ENCODE results near the gene IRF1. TPM values are rescaled to one million over a fixed set of nuclear protein-coding genes. Genes with fewer than 3 reads are reported as not detected.

The IRF1 gene
- total and polyA plus RNA-seq, 2 of the 8 experiments (the other 6 are each of a cell fraction or from before 2014, with no cell fraction given) = 4.0 to 8.5 TPM

GRCh38 chr5:132484391-132484725, 6.2 kb downstream of the IRF1 start:
- POLR2A ChIA-PET (ENCODE audit: partially characterized antibody) = interaction anchor here (1.0 to 2.0 kb wide), 3 partner anchors 12 to 20 kb away, joined by 4 to 11 read pairs (median 4); no protein-coding TSS in a partner anchor
- no peak overlapping the region for H2AK5ac ChIP-seq (ENCODE audit: low read depth, low read length)

More at GRCh38 chr5:132484391-132484725, 6.2 kb downstream of the IRF1 start:
- Histone ChIP-seq H3K4me1 (replicated peaks in 1 of 4; ENCODE audit: control insufficient read depth in 3 of 4, insufficient read depth in 4 of 4, low read length in 3 of 4) (peaks cover 0 to 3% (median under 1%) of the 10 kb centered on the region in 4 experiments; a peak in 2 of 7 replicates), H2BK15ac (ENCODE audit: low read length) (no peak overlapping the region), H3K27me3 (replicated peaks in 1 of 4; ENCODE audit: control insufficient read depth in 3 of 4, extremely low read depth in 1 of 4, insufficient read depth in 3 of 4, low read length in 3 of 4) (peaks cover 0 to 1% (median under 1%) of the 10 kb centered on the region in 4 experiments; a peak in 1 of 7 replicates), H3K56ac (replicated peaks; ENCODE audit: insufficient read length, low read depth, low read length) (no peak overlapping the region), H3K23ac (ENCODE audit: insufficient read length) (no peak overlapping the region), H3K4me3 (ENCODE audit: extremely low read depth in 1 of 4, insufficient read depth in 2 of 4, low read depth in 3 of 4, low read length in 4 of 4) (no peak overlapping the region), H2BK120ac (replicated peaks; ENCODE audit: low read depth, low read length) (no peak overlapping the region), H3K9me3 (ENCODE audit: insufficient read depth in 2 of 2, low read depth in 1 of 2, low read length in 1 of 2) (no peaks in the 10 kb centered on the region), H2BK12ac (ENCODE audit: low read depth, low read length) (no peak overlapping the region), H3K23me2 (ENCODE audit: low read depth, low read length) (no peaks in the 10 kb centered on the region), H3K9ac (replicated peaks in 1 of 4; ENCODE audit: extremely low read depth in 1 of 4, low read depth in 3 of 4, low read length in 3 of 4) (no peak overlapping the region), H4K20me1 (replicated peaks in 1 of 2; ENCODE audit: control insufficient read depth in 1 of 2, insufficient read depth in 2 of 2, low read length in 2 of 2) (peaks cover 0 to 10% of the 10 kb centered on the region in 2 experiments), H3K4ac (replicated peaks; ENCODE audit: insufficient read length, low read depth, low read length) (no peak overlapping the region), H3K79me1 (ENCODE audit: low read depth, low read length) (no peaks in the 10 kb centered on the region; the same call in 1 of the 2 replicates), H2AFZ (ENCODE audit: low read length) (no peak overlapping the region), H3K79me2 (ENCODE audit: control insufficient read depth in 1 of 2, insufficient read depth in 2 of 2, low read length in 2 of 2) (no peaks in the 10 kb centered on the region), H3K14ac (ENCODE audit: insufficient read length) (no peak overlapping the region), H2BK5ac (ENCODE audit: low read depth, low read length) (no peak overlapping the region; the same call in 1 of the 2 replicates), H3K36me3 (ENCODE audit: control insufficient read depth in 2 of 4, insufficient read depth in 4 of 4, low read length in 3 of 4) (peaks cover 4 to 18% (median 13%) of the 10 kb centered on the region in 4 experiments; a peak in 6 of 8 replicates), H3K18ac (ENCODE audit: extremely low read depth, low read length) (no peak overlapping the region), H4K91ac (replicated peaks; ENCODE audit: insufficient read length, low read length) (no peak overlapping the region), H4K8ac (ENCODE audit: extremely low read depth, insufficient read depth, low read length) (no peak overlapping the region), H3K27ac (ENCODE audit: low read depth, low read length) (no peak overlapping the region), H2BK20ac (ENCODE audit: low read length) (no peak overlapping the region), H4K5ac (ENCODE audit: insufficient read length, low read depth, low read length) (no peak overlapping the region), H3K4me2 (ENCODE audit: insufficient read depth in 1 of 2, low read depth in 2 of 2, low read length in 2 of 2) (no peak overlapping the region)
- FAIRE-seq (no peak), DNase-seq (ENCODE audit: low read depth in 1 of 2, low spot score in 2 of 2) (no peak)
- CTCF ChIA-PET (ENCODE audit: partially characterized antibody) = interaction anchor here (0.9 to 1.9 kb wide), 8 partner anchors 10 to 73 kb away, joined by 3 to 6 read pairs (median 4); no protein-coding TSS in a partner anchor
- WGBS, 2 experiments (ENCODE audit: extremely low coverage in 1 of 2, insufficient coverage in 1 of 2, insufficient read length in 1 of 2, insufficient replicate concordance in 2 of 2, low coverage in 1 of 2, low lambda C conversion rate in 2 of 2, missing lambda C conversion rate in 1 of 2) = 92% methylated on average over 3 of the region's 3 CpGs; no CpG with 5 or more reads in 1 of the 2 experiments
- TF ChIP-seq SAP30 (IDR thresholded peaks at IDR 0.05; ENCODE audit: insufficient read depth, insufficient replicate concordance, low read length) (no peak), USF2 (IDR thresholded peaks at IDR 0.05; ENCODE audit: low read length) (no peak), RFX5 (IDR thresholded peaks at IDR 0.05; ENCODE audit: borderline replicate concordance, low read depth, low read length) (no peak), SRF (IDR thresholded peaks at IDR 0.05; ENCODE audit: low read depth, low read length) (no peak), TEAD4 (IDR thresholded peaks at IDR 0.05; ENCODE audit: low read depth, low read length) (no peak), KDM5A (IDR thresholded peaks at IDR 0.05; ENCODE audit: low read length) (no peak), SP1 (IDR thresholded peaks at IDR 0.05; ENCODE audit: low read depth, low read length) (no peak), CTCF (IDR thresholded peaks at IDR 0.05; ENCODE audit: control extremely low read depth in 1 of 3, insufficient read depth in 1 of 3, low read depth in 1 of 3, low read length in 3 of 3) (no peak), PHF8 (conservative IDR thresholded peaks at IDR 0.05; ENCODE audit: low read depth, low read length) (no peak)

Measured in H1 (cell line).